Activated T-helper 1 cell treated with anti-CD3 and anti-CD28 coated beads, Interleukin-12 subunit alpha, Interleukin-12 subunit beta, Interleukin-2, Interleukin-4 antibody, amounts not matched to agents 30 ng/mL and 10 ng/mL and 1 ng/mL, durations not matched to agents 14 hours and 24 hours and 36 hours (primary cell): Measurements from ENCODE around the gene KCNJ6. TPM values are rescaled to one million over a fixed set of nuclear protein-coding genes. Genes with fewer than 3 reads are reported as not detected.
"Not testable (repeated sequence)": the region's sequence is repeated elsewhere in the genome, so short reads cannot be mapped to it uniquely, and the experiment has no call there.

Experiments
- DNase-seq: peaks from one replicate; pipeline ENCODE4 v3.0.0; 2021; ENCODE audit warnings: low spot score
- H3K27ac Mint-ChIP-seq: one replicate; pipeline ENCODE4 v1.8.0; 2021; ENCODE audit warnings: mild to moderate bottlenecking, mixed read lengths
- H3K27me3 Mint-ChIP-seq: one replicate; pipeline ENCODE4 v1.8.0; 2022; ENCODE audit warnings: mild to moderate bottlenecking, moderate library complexity, mixed read lengths; ENCODE audit not compliant: insufficient read depth
- H3K36me3 Mint-ChIP-seq: one replicate; pipeline ENCODE4 v1.8.0; 2021; ENCODE audit warnings: low read depth, mixed read lengths
- H3K4me1 Mint-ChIP-seq: one replicate; pipeline ENCODE4 v1.8.0; 2021; ENCODE audit warnings: low read depth, mixed read lengths
- H3K4me3 Mint-ChIP-seq: one replicate; pipeline ENCODE4 v1.8.0; 2021; ENCODE audit warnings: mild to moderate bottlenecking, moderate library complexity, mixed read lengths
- H3K9me3 Mint-ChIP-seq: one replicate; pipeline ENCODE4 v1.8.0; 2021; ENCODE audit warnings: mixed read lengths
- intact Hi-C: fragments of 100-400 bp; cut with micrococcal nuclease; formaldehyde crosslinking; loops from one replicate; pipeline ENCODE4 v1.15.1; 2024
- total RNA-seq: library from RNA; stranded (reverse); gene quantifications from 2 replicates; pipeline ENCODE4 v1.2.3, GENCODE V29; 2022

Gene KCNJ6
- total RNA-seq, 1 donor from 2014 or later = not detected

DNA sequence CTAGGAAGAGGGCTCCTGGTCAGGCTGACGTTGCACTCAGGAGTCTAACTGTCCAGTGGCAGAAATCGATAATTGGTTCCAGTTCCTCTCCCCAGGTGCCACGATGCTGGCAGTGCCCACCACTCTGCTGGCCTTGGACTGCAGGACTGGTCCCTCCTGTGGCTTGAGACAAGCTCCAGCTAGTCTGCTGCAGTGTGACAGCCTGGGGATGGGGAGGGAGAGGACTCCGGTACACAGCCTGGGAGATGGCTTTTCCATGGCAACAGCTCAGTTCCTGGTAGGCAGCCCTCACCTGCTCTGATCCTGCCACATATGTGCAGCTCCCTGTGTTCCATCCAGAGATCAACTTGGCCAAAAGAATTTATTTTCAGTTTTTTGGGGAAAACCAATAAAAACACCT lies 239.3 kb downstream of the KCNJ6 start:
- no peak for DNase-seq

DNA sequence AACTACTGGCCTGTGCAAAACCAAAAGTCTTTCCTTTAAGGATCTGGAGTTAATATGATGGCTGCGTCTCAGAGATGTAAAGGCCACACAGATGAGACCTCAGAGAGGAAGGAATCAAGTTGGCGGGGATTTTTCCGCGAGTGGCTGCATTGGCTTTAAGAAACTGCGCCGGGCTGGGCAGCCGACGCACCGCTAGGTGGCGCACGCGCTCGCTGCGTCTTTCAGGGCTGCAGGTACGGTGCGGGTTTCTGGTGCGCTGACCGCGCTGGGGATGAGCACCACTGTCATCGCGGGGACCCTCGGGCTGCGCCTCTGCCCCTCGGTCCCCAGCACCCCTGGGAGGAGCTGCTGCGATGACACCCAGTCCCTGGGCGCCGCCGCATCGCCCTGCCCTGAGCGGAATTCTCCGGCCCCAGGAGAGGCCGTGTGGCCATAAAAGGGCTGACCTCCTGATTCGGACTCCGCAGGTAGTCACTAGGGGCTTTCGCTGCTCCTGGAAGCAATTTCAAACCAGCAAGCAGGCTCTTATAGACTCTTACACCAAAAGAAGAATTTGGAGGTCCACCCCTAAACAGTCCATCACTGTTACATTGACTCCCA lies 241.0 kb downstream of the KCNJ6 start:
- Mint-ChIP-seq H3K4me1 (no peaks in the 10 kb centered on the region), H3K27me3 (peaks cover 4% of the 10 kb centered on the region), H3K4me3 (no peak overlapping the region), H3K36me3 (no peaks in the 10 kb centered on the region), H3K27ac (no peak overlapping the region), H3K9me3 (no peaks in the 10 kb centered on the region)
- DNase-seq = peak; percentile 37
- intact Hi-C loops = no loop called here

More for the DNA sequence above, 239.3 kb downstream of the KCNJ6 start:
- no peak overlapping the region for H3K27ac Mint-ChIP-seq
- H3K36me3 Mint-ChIP-seq = no peaks in the 10 kb centered on the region
- H3K4me3 Mint-ChIP-seq = no peak overlapping the region
- H3K4me1 Mint-ChIP-seq = no peaks in the 10 kb centered on the region
- no peaks in the 10 kb centered on the region for H3K9me3 Mint-ChIP-seq
- intact Hi-C loops = no loop called here
- peaks cover 8% of the 10 kb centered on the region for H3K27me3 Mint-ChIP-seq

DNA sequence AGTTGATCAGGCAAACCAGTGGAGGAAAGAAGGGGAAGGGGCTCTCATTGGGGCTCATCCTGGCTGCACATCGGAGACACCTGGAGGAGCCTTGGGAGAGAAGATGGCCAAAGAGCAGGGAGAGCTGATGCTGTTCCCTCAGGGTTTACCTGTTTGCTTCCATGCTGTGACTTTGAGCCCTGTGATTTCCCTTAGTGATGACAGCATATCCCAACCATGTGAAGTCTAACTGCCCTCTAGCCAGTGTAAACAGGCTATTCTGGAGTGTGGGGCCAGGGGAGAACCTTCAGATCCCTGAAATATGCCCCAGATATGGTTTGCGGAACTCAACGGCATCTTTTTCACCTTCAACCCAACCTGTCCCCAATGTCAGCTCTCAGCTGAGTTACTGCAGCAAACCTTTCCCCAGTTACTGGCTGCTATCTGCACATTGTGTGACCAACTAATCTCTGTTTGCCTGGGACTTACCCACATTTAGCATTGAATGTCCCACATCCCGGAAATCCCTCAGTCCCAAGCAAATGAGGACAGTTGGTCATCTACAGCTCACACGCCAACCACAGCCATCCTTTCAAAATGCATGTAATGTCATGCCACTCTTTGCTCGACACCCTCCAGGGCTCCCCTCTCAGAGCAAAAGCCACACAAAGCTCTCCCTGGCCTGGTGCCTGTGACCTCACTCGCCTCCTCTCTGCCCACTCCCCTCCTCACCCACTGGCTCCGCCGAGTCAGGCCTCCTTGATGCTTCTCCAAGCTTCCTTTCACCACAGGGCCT lies 242.3 kb downstream of the KCNJ6 start:
- Mint-ChIP-seq H3K27ac (no peak overlapping the region), H3K36me3 (no peaks in the 10 kb centered on the region), H3K27me3 (peaks cover 4% of the 10 kb centered on the region), H3K9me3 (no peaks in the 10 kb centered on the region), H3K4me1 (no peaks in the 10 kb centered on the region), H3K4me3 (no peak overlapping the region)
- intact Hi-C loops = no loop called here
- no peak for DNase-seq

- Mint-ChIP-seq H3K4me1 (no peaks in the 10 kb centered on the region), H3K27ac (no peak overlapping the region), H3K27me3 (peaks cover 4% of the 10 kb centered on the region), H3K4me3 (no peak overlapping the region), H3K36me3 (no peaks in the 10 kb centered on the region), H3K9me3 (no peaks in the 10 kb centered on the region)
- no peak for DNase-seq
- intact Hi-C loops = no loop called here
These were observed 244.9 kb downstream of the KCNJ6 start for GRCh38 chr21:37671381-37671780.

GRCh38 chr21:37670883-37671282 lies 245.4 kb downstream of the KCNJ6 start:
- Mint-ChIP-seq H3K4me3 (no peak overlapping the region), H3K4me1 (no peaks in the 10 kb centered on the region), H3K27ac (no peak overlapping the region), H3K36me3 (no peaks in the 10 kb centered on the region), H3K27me3 (peaks cover 4% of the 10 kb centered on the region), H3K9me3 (no peaks in the 10 kb centered on the region)
- intact Hi-C loops = no loop called here
- no peak for DNase-seq

DNA sequence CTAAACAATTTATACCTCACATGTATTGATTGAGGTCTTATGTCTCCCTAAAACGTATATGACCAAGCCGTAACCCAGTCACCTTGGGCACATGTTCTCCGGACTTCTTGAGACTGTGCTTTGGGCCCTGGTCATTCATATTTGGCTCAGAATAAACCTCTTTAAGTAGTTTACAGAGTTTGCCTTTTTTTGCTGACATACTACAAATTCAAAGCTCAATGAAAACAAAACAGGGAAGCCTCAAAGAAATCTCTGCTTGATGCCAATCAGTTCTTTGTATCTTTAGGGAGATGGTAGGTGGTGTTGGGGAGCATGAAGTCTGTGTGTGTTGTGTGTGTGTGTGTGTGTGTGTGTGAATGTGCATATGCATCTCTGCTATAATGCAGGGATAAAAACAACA lies 247.0 kb downstream of the KCNJ6 start:
- Mint-ChIP-seq H3K4me1 (no peaks in the 10 kb centered on the region), H3K36me3 (no peaks in the 10 kb centered on the region), H3K4me3 (no peak overlapping the region), H3K27ac (no peak overlapping the region), H3K9me3 (no peaks in the 10 kb centered on the region), H3K27me3 (peaks cover 3% of the 10 kb centered on the region)
- DNase-seq = no peak
- intact Hi-C loops = no loop called here

- no peaks in the 10 kb centered on the region for H3K9me3 Mint-ChIP-seq
- DNase-seq = no peak
- intact Hi-C loops = no loop called here
- no peaks in the 10 kb centered on the region for H3K36me3 Mint-ChIP-seq
- H3K27me3 Mint-ChIP-seq = peaks cover 3% of the 10 kb centered on the region
- H3K4me1 Mint-ChIP-seq = no peaks in the 10 kb centered on the region
- H3K4me3 Mint-ChIP-seq = no peak overlapping the region
- H3K27ac Mint-ChIP-seq = no peak overlapping the region
These were observed 247.6 kb downstream of the KCNJ6 start for GRCh38 chr21:37668462-37669239.

DNA sequence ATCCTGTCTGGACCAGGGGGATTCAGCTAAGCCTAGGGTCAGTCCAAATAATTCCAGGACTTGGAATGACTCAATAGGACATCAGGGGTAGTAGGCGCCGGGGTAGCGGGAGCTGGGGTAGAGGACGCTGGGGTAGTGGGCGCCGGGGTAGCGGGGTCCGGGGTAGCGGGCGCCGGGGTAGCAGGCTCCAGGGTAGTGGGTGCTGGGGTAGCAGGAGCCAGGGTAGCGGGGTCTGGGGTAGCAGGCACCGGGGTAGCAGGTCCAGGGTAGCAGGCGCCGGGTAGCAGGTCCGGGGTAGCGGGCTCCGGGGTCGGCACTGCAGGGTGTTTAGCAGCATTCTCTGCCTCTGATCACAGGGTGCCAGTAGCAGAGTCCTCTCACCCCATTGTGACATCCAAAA lies 248.9 kb downstream of the KCNJ6 start:
- no peak overlapping the region for H3K4me3 Mint-ChIP-seq
- H3K36me3 Mint-ChIP-seq = no peaks in the 10 kb centered on the region
- no peaks in the 10 kb centered on the region for H3K9me3 Mint-ChIP-seq
- peaks cover 2% of the 10 kb centered on the region for H3K27me3 Mint-ChIP-seq
- H3K4me1 Mint-ChIP-seq = no peaks in the 10 kb centered on the region
- DNase-seq = no peak
- intact Hi-C loops = no loop called here
- H3K27ac Mint-ChIP-seq = no peak overlapping the region

DNA sequence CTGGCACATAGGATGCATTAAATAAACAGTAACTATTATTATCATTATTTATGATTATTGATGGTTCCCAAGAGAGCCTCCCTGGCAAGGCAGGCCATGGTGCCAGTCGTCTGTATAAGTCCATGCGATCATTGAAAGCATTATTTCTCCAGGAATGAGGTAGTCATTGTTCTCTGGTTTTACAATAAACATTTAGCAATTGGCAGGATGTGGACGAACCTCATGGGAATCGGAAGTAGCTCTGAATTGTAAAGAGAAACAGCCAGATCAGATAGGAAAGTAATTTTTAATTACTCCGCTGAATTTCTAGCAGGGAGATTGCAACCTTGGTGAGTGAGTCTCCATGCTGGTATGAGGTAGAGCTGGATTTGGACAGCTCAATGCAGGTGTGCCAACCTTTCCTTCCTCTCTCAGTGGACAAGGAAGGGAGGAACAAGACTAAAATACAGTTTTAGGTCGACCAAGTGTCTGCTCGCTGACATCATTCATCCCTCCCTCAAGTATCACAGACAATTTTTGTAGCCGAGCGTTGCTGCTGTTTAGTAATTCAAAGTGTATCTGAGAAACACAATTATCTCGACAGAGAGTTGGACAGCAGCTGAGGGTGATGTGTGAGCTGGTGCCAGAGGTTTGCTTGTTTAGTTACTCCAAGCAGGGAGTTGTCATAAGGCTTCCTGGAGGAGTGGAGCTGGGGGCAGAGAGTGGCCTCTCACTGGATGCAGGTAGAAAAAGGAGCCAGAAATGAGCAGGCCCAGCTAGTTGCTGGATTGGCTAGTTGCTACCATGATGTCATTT lies 250.8 kb downstream of the KCNJ6 start:
- intact Hi-C loops = no loop called here
- Mint-ChIP-seq H3K4me3 (no peak overlapping the region), H3K4me1 (no peaks in the 10 kb centered on the region), H3K27me3 (peaks cover 2% of the 10 kb centered on the region), H3K36me3 (no peaks in the 10 kb centered on the region), H3K9me3 (no peaks in the 10 kb centered on the region), H3K27ac (no peak overlapping the region)
- DNase-seq = no peak

DNA sequence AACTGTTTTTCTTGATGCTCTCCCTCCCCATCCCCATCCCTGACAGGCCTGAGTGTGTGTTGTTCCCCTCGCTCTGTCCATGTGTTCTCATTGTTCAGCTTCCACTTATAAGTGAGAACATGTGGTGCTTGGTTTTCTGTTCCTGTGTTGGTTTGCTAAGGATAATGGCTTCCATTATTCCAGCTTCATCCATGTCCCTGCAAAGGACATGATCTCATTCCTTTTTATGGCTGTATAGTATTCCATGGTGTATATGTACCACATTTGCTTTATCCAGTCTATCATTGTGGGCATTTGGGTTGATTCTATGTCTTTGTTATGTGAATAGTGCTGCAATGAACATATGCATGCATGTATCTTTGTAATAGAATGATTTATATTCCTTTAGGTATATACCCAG lies 254.0 kb downstream of the KCNJ6 start:
- DNase-seq, H3K9me3 Mint-ChIP-seq, H3K27me3 Mint-ChIP-seq, H3K27ac Mint-ChIP-seq, H3K36me3 Mint-ChIP-seq, intact Hi-C loops, H3K4me3 Mint-ChIP-seq, H3K4me1 Mint-ChIP-seq: not testable (repeated sequence)

DNA sequence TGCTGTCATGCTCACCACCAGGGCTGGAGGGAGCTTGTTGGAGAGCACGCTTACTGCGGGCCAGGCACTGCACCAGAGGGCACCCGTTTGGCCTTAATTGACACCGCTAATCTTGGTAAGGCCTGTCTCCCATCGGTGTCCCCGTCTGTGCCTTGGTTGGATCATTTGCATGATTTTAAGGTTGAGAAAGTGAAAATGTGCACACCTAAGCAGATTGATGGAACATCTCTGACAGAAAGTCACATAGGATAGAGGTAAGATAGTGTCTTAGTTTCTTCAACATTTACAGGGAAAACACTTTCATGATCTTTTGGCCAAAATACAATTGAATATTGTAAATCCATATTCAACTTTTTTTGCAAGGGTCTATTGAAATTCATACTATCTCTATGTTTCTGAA lies 255.5 kb downstream of the KCNJ6 start:
- no peaks in the 10 kb centered on the region for H3K36me3 Mint-ChIP-seq
- H3K27ac Mint-ChIP-seq = no peak overlapping the region
- no peak overlapping the region for H3K4me3 Mint-ChIP-seq
- H3K27me3 Mint-ChIP-seq = peaks cover 2% of the 10 kb centered on the region
- no peak for DNase-seq
- H3K9me3 Mint-ChIP-seq = no peaks in the 10 kb centered on the region
- intact Hi-C loops = no loop called here
- H3K4me1 Mint-ChIP-seq = no peaks in the 10 kb centered on the region

DNA sequence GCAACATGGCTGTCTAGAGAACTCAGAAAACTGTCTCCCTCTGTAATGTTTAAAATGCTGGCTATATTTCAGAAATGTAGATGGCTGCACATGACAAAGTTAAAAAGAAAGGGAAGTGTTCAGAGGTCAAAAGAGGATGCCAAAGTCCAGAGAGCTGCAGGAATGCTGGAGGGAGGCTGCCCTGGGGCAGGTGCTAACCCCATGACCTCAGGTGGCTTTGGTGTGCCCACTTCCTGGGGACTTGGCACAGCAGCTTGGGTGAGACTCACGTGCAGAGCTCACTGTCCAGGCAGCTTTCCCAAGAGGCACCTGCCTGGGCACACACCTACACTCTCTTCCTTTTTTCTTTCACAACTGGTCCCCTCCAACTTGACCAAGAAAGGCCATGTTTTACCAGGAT lies 256.4 kb downstream of the KCNJ6 start:
- no peak for DNase-seq
- Mint-ChIP-seq H3K27ac (no peak overlapping the region), H3K36me3 (no peaks in the 10 kb centered on the region), H3K4me3 (no peak overlapping the region), H3K27me3 (no peaks in the 10 kb centered on the region), H3K9me3 (no peaks in the 10 kb centered on the region), H3K4me1 (no peaks in the 10 kb centered on the region)
- intact Hi-C loops = no loop called here
